SK-N-SH treated with all-trans-retinoic acid at 6 μM for 48 hours (cell line): ENCODE measurements around the gene C10orf95.

ENCODE experiments used
- ATAC-seq: fragments of 200-7000 bp; cut with Tn5 transposase; 3 replicates; pipeline ENCODE4 v1.9.1; 2020; ENCODE audit warnings: mild to moderate bottlenecking, moderate library complexity
- ARNTL ChIP-seq: fragments of 450-650 bp; formaldehyde crosslinking; IDR thresholded peaks from 2 replicates; pipeline ENCODE4 v1.5.0; 2020; ENCODE audit warnings: low read depth, mild to moderate bottlenecking, moderate library complexity, borderline replicate concordance
- BACH2 ChIP-seq: fragments of 250-450 bp; sonication (Bioruptor Pico); IDR thresholded peaks from 2 replicates; pipeline ENCODE4 v1.9.0; 2021; ENCODE audit warnings: mild to moderate bottlenecking, borderline replicate concordance
- CREB5 ChIP-seq: fragments of 250-450 bp; sonication (Bioruptor Pico); IDR thresholded peaks from 2 replicates; pipeline ENCODE4 v1.5.1; 2020; ENCODE audit warnings: low read depth, mild to moderate bottlenecking, moderate library complexity
- CSDC2 ChIP-seq: fragments of 250-450 bp; sonication (Bioruptor Pico); IDR thresholded peaks from 2 replicates; pipeline ENCODE4 v1.5.0; 2020; ENCODE audit warnings: mild to moderate bottlenecking, moderate library complexity
- ESRRG ChIP-seq: fragments of 250-450 bp; sonication (Bioruptor Pico); IDR thresholded peaks from 2 replicates; pipeline ENCODE4 v1.6.1; 2021; ENCODE audit warnings: mild to moderate bottlenecking
- GLIS3 ChIP-seq: fragments of 250-450 bp; sonication (Bioruptor Pico); IDR thresholded peaks from 2 replicates; pipeline ENCODE4 v1.5.0; 2020; ENCODE audit warnings: mild to moderate bottlenecking, moderate library complexity
- ISL1 ChIP-seq: fragments of 250-450 bp; sonication (Bioruptor Pico); IDR thresholded peaks from 2 replicates; pipeline ENCODE4 v2.1.2; 2022; ENCODE audit warnings: mild to moderate bottlenecking, moderate library complexity
- OSR1 ChIP-seq: fragments of 250-450 bp; sonication (Bioruptor Pico); IDR thresholded peaks from 2 replicates; pipeline ENCODE4 v1.8.0; 2022; ENCODE audit warnings: moderate library complexity, mild to moderate bottlenecking, inconsistent platforms
- PATZ1 ChIP-seq: fragments of 250-450 bp; sonication (Bioruptor Pico); IDR thresholded peaks from 2 replicates; pipeline ENCODE4 v1.8.0; 2020; ENCODE audit warnings: mild to moderate bottlenecking, moderate library complexity, borderline replicate concordance
- PPARA ChIP-seq: fragments of 250-450 bp; sonication (Bioruptor Pico); IDR thresholded peaks from 2 replicates; pipeline ENCODE4 v1.5.0; 2020; ENCODE audit warnings: mild to moderate bottlenecking, borderline replicate concordance
- SNAI2 ChIP-seq: fragments of 250-450 bp; sonication (Bioruptor Pico); IDR thresholded peaks from 2 replicates; pipeline ENCODE4 v1.5.0; 2020; ENCODE audit warnings: mild to moderate bottlenecking, moderate library complexity
- TCF4 ChIP-seq: fragments of 250-450 bp; sonication (Bioruptor Pico); IDR thresholded peaks from 2 replicates; pipeline ENCODE4 v1.8.0; 2021; ENCODE audit warnings: mild to moderate bottlenecking, moderate library complexity, borderline replicate concordance
- TSHZ2 ChIP-seq: fragments of 250-450 bp; sonication (Bioruptor Pico); IDR thresholded peaks from 2 replicates; pipeline ENCODE4 v1.5.0; 2020; ENCODE audit warnings: mild to moderate bottlenecking, moderate library complexity
- ZC3H10 ChIP-seq: fragments of 250-450 bp; sonication (Bioruptor Pico); IDR thresholded peaks from 2 replicates; pipeline ENCODE4 v1.5.1; 2021; ENCODE audit warnings: mild to moderate bottlenecking, moderate library complexity
- ZFP3 ChIP-seq: fragments of 250-450 bp; sonication (Bioruptor Pico); IDR thresholded peaks from 2 replicates; pipeline ENCODE4 v1.5.0; 2020; ENCODE audit warnings: mild to moderate bottlenecking, moderate library complexity
- ZFP30 ChIP-seq: fragments of 450-650 bp; formaldehyde crosslinking; IDR thresholded peaks from 2 replicates; pipeline ENCODE4 v1.5.0; 2022; ENCODE audit warnings: mild to moderate bottlenecking, moderate library complexity
- ZNF70 ChIP-seq: fragments of 450-650 bp; formaldehyde crosslinking; IDR thresholded peaks from 2 replicates; pipeline ENCODE4 v1.5.0; 2020; ENCODE audit warnings: mild to moderate bottlenecking, moderate library complexity
- ZNF8 ChIP-seq: fragments of 450-650 bp; formaldehyde crosslinking; IDR thresholded peaks from 2 replicates; pipeline ENCODE4 v1.5.0; 2020; ENCODE audit warnings: mild to moderate bottlenecking, moderate library complexity
- TF ChIP-seq, protein P1 (sequence below): fragments of 250-450 bp; sonication (Bioruptor Pico); IDR thresholded peaks from 2 replicates; pipeline ENCODE4 v1.8.0; 2021; ENCODE audit warnings: low read depth, mild to moderate bottlenecking, moderate library complexity, borderline replicate concordance

The C10orf95 gene

DNA sequence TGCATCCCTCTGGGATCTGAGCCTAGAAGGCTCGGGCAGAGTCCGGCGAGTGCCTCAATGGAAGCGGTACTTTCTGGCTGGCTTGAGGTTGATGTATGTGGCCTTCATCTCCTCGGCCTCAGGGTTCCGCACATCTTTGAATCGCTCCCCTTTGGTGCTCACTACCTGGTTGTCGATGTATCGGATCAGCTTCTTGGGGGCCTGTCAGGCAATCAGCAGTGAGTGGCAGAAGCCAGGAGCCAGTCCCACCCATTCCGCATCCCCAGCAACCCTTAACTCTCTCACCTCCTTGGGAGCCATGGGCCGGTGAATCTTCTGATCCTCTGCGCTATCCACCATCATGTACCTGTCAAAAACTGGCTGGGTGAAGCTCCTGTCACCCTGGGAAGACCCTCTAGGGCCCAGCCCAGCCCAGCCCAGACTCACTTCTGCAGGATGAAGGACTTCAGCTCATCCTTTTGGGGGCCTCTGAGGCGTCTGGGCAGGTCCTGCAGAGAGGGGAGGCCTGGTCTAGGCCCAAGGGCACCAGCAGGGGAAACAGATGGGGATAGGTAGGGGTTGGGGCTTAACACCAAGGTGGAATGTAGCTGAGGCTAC lies 27.9 kb downstream of the C10orf95 start:
- TF ChIP-seq ISL1 (no peak), ZFP30 (CRISPR knock-in tag) (no peak), TCF4 (CRISPR knock-in tag) (no peak), PATZ1 (CRISPR knock-in tag) (no peak), ZNF70 (no peak), ARNTL (no peak), SNAI2 (CRISPR knock-in tag) (no peak), CREB5 (no peak), CSDC2 (no peak), PPARA (CRISPR knock-in tag) (no peak), ZNF8 (no peak), OSR1 (CRISPR knock-in tag) (no peak), BACH2 (no peak), ESRRG (no peak), TSHZ2 (CRISPR knock-in tag) (no peak)
- TF ChIP-seq, protein P1, sequence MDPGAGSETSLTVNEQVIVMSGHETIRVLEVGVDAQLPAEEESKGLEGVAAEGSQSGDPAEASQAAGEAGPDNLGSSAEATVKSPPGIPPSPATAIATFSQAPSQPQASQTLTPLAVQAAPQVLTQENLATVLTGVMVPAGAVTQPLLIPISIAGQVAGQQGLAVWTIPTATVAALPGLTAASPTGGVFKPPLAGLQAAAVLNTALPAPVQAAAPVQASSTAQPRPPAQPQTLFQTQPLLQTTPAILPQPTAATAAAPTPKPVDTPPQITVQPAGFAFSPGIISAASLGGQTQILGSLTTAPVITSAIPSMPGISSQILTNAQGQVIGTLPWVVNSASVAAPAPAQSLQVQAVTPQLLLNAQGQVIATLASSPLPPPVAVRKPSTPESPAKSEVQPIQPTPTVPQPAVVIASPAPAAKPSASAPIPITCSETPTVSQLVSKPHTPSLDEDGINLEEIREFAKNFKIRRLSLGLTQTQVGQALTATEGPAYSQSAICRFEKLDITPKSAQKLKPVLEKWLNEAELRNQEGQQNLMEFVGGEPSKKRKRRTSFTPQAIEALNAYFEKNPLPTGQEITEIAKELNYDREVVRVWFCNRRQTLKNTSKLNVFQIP (CRISPR knock-in tag), result no peak

GRCh38 chr10:102422545-102423129 lies 28.7 kb downstream of the C10orf95 start:
- peak; percentile 56 for ATAC-seq
- TF ChIP-seq ZFP3 (CRISPR knock-in tag) (no peak), ZNF70 (no peak), CSDC2 (no peak), PPARA (CRISPR knock-in tag) (no peak), OSR1 (CRISPR knock-in tag) (no peak), ZC3H10 (CRISPR knock-in tag) (no peak), TSHZ2 (CRISPR knock-in tag) (no peak), PATZ1 (CRISPR knock-in tag) (no peak), CREB5 (no peak), ZNF8 (no peak), GLIS3 (CRISPR knock-in tag) (no peak)

More for the DNA sequence above, 27.9 kb downstream of the C10orf95 start:
- ATAC-seq, result no peak
